HG02852 (cell line): ENCODE measurements around the gene ANK3.

ENCODE experiments used
- ATAC-seq: cut with Tn5 transposase; IDR thresholded peaks from one replicate; pipeline ENCODE4 v1.9.1; 2021; ENCODE audit warnings: mild to moderate bottlenecking, moderate library complexity; ENCODE audit not compliant: unreplicated experiment

The ANK3 gene

DNA sequence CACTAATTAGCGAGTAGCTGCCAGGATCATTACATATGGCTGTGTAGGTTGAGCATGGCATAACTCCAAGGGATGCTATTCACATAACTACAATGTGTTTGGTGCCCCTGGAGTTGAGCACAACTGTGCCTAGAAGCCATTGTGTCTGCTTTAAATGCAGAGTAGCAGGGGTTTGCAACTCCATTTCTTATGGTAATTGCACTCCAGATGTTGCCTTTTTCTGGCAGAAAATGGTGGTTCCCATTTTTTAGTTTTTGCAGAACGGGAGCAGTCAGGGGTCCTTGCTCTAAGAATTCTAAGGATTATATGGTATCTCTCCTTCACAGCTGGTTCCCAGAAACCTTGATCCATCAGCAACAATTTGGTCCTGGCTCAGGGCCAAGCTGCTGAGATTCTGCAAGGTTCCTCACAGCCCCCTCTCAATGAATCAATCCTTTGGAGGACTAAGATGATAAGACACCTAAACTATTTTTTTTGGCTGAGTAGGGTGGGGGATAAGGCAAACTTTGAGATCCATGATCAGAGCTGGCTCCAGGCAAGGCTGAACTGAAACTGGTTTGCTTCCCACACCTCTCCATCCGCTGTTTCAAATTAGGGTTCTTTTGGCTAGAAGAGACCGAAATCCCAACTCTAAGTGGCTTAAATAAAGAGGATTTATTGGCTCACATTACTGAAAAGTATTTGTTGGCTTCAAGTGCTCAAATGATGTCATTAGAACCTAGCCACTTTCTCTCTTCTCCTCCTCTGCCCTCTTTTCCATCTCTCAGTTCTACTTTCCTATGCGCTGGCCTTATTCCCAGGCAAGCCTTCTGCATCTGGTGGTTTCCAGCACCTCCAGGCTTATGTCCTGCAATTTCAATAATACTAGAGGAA lies 385.8 kb downstream of the ANK3 start:
- no peak for ATAC-seq

DNA sequence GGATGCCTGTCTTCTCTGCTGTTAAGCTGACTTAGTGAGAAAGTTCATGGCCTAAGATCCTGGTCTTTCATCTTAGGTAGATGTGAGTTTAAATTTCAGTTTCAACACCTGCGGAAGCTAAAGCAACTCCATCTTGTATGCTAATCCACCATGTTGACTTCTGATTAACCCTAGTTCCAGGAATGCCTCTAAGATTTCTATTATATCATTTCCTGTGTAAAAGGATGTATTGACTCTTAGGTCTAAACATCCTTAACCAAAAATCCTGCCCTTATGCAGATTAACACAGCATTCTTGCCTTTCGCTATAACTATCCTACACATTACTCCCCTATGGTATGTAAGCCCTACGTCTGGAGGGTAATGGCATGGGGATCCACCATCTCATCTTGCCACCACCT lies 388.9 kb downstream of the ANK3 start:
- no peak for ATAC-seq

DNA sequence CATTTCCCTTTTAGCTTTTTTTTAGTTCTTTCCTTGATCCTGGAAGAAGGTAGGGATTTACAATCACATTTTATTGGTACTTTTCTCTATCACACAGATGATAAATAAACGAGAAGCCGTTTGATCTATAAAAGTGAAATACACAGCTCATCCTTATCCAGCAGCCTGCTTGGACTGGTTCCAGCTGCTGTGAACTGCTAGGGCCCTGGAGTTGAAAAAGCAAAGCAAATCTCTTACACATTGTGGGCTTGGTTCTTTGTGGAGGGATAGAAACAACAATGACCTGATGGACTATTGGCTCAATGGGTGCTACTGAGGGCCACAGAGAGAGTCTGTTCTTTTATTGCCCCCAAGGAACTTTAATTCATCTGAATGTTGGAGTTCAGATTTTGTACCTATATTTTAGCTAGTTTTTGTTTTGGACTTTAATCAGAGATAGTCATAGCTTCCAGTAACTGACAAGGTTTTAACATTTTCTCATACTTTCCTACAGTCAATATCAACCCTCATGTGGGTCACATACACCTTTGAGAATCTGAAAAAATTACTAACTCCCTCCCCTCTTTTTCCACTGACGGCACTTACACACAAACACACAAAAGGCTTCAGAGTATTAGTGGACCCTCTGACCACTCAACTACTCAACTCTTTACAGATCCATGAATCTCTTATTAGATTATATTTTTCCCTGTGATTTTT lies 391.7 kb downstream of the ANK3 start:
- no peak for ATAC-seq

DNA sequence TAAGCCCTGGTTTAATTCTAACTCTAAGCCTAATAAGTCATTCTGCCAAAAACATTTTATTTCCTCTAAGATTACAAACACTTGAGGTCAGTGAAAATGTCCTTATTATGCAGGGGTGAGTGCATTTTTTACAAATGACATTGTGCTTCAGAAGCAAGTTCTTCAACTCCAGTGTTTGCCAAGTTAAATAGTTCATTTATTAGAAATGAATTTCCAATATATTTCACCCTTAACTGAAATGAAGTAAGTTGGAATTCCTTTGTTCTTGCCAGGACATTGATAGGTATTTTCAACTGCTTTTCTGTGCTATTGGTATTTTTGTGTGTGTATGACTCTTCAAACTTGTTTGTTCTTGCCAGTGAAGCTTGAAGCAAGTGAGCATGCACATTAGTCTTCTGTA lies 393.8 kb downstream of the ANK3 start:
- ATAC-seq: no peak

DNA sequence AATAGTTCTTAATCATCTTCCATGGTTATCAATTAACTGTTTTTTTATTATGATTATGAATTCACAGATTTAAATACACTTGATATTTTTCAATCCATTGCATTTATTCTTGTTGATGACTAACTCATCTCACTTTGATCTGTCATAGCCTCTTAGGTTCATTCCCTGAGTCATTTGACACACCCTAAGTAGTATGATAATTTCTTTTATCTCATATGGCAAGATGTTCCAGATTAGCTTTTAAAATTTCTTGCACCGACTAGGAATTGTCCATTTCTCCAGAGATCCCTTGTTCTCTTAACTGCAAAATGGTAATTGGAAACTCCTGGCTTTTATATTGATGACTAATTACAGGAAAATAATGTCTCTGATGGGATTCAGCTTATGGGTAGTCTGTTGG lies 395.7 kb downstream of the ANK3 start:
- ATAC-seq: no peak

GRCh38 chr10:59991661-59992060 lies 398.0 kb downstream of the ANK3 start:
- ATAC-seq: no peak

DNA sequence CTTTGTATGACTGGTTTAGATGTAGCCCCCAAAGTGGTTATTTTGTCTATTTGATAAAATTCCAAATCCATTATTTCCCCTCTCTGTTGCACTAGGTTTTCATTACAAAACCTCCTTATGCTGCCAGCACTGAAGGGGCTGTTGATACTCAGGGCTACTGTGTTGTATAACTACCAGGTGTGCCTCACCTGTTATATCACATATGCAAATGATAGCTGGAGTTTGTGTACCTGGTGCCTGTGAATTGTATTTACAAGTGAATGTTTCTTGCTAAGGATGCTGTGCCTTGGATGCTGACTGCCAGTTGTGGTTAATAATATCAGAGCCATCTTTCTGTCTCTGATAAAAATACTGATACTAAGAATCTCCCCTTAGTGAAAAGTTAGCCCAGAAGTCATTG lies 398.6 kb downstream of the ANK3 start:
- ATAC-seq: no peak

DNA sequence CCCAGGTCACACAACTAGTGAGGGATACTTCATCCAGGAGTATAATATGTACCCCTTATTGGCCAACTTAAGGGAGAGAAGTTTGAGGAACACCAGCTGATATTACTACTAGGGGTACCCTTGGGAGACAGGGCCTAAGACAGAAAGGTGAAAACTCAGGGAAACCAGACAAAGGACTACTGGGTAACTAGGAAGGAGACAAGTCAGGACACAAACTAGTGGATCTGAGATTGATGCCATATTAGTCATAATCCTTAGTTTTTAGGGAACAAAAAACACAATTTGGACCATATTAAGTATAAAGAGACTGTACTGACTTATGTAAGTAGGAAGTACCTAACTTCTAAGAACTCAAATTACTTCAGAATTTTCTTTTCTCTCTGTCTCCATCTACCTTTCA lies 404.0 kb downstream of the ANK3 start:
- no peak for ATAC-seq

GRCh38 chr10:59984415-59984814 lies 405.3 kb downstream of the ANK3 start:
- no peak for ATAC-seq

DNA sequence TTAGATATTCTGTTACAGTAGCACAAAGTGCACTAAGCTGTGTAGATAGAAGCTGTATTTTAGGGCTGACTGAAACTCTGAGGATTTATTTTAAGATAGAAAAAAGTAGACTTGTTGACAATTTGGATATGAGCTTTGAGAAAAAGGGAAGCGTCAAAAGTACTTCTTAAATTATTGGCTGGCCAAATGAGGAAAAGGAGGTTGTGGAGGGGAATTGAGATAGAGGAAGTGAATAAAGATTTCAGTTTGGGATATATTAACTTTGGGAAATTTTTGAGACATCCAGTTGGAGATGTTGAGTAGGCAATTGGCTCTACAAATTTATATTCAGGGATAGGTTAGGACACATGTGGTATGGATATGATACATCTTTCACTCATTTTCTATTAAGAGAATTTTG lies 409.3 kb downstream of the ANK3 start:
- no peak for ATAC-seq

DNA sequence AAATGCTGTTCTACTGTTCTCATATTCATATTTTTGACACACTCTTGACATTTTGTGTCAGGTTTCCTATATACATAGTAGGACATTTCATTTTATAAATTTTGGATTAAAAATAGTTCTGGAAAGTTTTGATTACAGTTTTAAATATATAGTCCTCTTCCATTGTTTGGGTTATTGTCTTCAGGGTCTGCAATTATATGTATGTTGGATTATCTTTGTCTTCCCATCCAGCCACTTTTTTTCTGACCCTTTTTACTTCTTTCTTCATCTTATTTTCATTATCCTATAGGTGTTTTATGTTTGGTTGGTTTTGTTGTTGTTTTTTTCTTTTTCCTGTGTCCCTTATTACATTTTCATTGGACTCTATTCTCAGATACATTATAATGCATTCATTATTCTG lies 412.2 kb downstream of the ANK3 start:
- ATAC-seq: no peak

DNA sequence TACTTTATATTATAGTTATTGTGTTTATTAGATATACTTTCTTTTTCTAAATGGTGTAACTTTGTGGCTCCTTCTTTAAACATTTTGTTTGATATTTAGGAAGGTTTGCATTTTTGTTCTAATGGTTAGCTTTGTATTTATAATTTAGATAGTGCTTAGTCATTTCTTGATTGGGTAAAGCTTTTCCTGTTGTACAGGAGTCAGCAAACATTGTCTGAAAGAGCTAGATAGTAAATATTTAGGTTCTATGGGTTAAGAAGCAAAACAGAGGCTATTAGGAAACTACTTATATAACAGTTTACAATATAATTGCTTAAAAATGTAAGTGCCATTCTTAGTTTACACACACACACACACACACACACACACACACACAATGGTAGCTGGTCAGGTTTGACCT lies 412.8 kb downstream of the ANK3 start:
- ATAC-seq: no peak
